Measurements from ENCODE around the gene AGPAT1. TPM values are rescaled to one million over a fixed set of nuclear protein-coding genes. Genes with fewer than 3 reads are reported as not detected.
"Not testable (repeated sequence)": the region's sequence is repeated elsewhere in the genome, so short reads cannot be mapped to it uniquely, and the experiment has no call there.

Gene AGPAT1
- total RNA-seq, 2 donors from 2014 or later: 43.0 to 53.1 TPM

- no peaks in the 10 kb centered on the region for H3K4me1 ChIP-seq (ENCODE audit: control insufficient read depth in 1 of 2, low read depth in 2 of 2)
- H3K4me3 ChIP-seq: no peak overlapping the region
- ATAC-seq (ENCODE audit: insufficient number of reproducible peaks, low FRiP score, low read depth): no peak
- TF ChIP-seq CTCF (IDR thresholded peaks at IDR 0.05): no peak
- DNase-seq (ENCODE audit: low spot score): no peak
- H3K27me3 ChIP-seq (replicated peaks; ENCODE audit: insufficient read depth): no peaks in the 10 kb centered on the region
- no peak overlapping the region for H3K27ac ChIP-seq
- H3K9me3 ChIP-seq: no peaks in the 10 kb centered on the region
- H3K36me3 ChIP-seq: no peaks in the 10 kb centered on the region
These were observed 38.2 kb upstream of the AGPAT1 start for GRCh38 chr6:32214126-32214525.

- Histone ChIP-seq H3K27me3 (replicated peaks; ENCODE audit: insufficient read depth) (no peaks in the 10 kb centered on the region), H3K4me3 (no peak overlapping the region), H3K9me3 (no peaks in the 10 kb centered on the region), H3K36me3 (no peaks in the 10 kb centered on the region), H3K4me1 (ENCODE audit: control insufficient read depth in 1 of 2, low read depth in 2 of 2) (no peaks in the 10 kb centered on the region), H3K27ac (no peak overlapping the region)
- TF ChIP-seq CTCF (IDR thresholded peaks at IDR 0.05): no peak
- no peak for DNase-seq (ENCODE audit: low spot score)
- ATAC-seq (ENCODE audit: insufficient number of reproducible peaks, low FRiP score, low read depth): no peak
These were observed 37.8 kb upstream of the AGPAT1 start for GRCh38 chr6:32213649-32214048.

GRCh38 chr6:32212076-32212760 is 36.3 kb upstream of the AGPAT1 start:
- Histone ChIP-seq H3K4me3 (no peak overlapping the region), H3K36me3 (no peaks in the 10 kb centered on the region), H3K27me3 (replicated peaks; ENCODE audit: insufficient read depth) (no peaks in the 10 kb centered on the region), H3K9me3 (no peaks in the 10 kb centered on the region), H3K4me1 (ENCODE audit: control insufficient read depth in 1 of 2, low read depth in 2 of 2) (no peaks in the 10 kb centered on the region), H3K27ac (no peak overlapping the region)
- no peak for DNase-seq (ENCODE audit: low spot score)
- no peak for ATAC-seq (ENCODE audit: insufficient number of reproducible peaks, low FRiP score, low read depth)
- TF ChIP-seq CTCF (IDR thresholded peaks at IDR 0.05): no peak

- not testable (repeated sequence) for H3K36me3 ChIP-seq
These were observed 35.5 kb upstream of the AGPAT1 start for GRCh38 chr6:32211432-32211831.

DNA sequence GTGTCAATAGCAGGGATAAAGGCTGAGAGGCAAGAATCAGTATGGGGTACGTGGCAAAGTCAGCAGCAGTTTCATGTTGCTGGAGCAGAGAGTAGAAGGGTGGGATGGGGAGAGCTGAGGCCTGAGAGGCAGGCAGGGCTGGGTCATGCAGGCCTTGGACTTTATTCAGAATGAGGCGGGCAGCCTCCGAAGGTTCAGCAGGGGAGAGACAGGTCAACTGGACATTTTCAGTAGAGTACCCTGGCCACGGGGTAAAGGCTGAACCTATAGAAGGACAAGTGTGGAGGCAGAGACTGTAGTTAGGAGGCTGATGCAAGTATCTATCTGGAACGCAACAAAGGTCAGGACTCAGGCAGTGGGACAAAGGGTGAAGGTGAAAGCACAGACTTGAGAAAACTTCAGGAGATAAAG is 34.3 kb upstream of the AGPAT1 start:
- ATAC-seq (ENCODE audit: insufficient number of reproducible peaks, low FRiP score, low read depth) (no peak), DNase-seq (ENCODE audit: low spot score) (no peak)
- Histone ChIP-seq H3K4me3 (no peak overlapping the region), H3K9me3 (no peaks in the 10 kb centered on the region), H3K27me3 (replicated peaks; ENCODE audit: insufficient read depth) (no peaks in the 10 kb centered on the region), H3K27ac (no peak overlapping the region), H3K4me1 (ENCODE audit: control insufficient read depth in 1 of 2, low read depth in 2 of 2) (no peaks in the 10 kb centered on the region), H3K36me3 (no peaks in the 10 kb centered on the region)
- TF ChIP-seq CTCF (IDR thresholded peaks at IDR 0.05): no peak

More at GRCh38 chr6:32211432-32211831, 35.5 kb upstream of the AGPAT1 start:
- H3K4me1 ChIP-seq (ENCODE audit: control insufficient read depth in 1 of 2, low read depth in 2 of 2); ATAC-seq (ENCODE audit: insufficient number of reproducible peaks, low FRiP score, low read depth); H3K9me3 ChIP-seq; DNase-seq (ENCODE audit: low spot score); H3K27me3 ChIP-seq (replicated peaks; ENCODE audit: insufficient read depth); H3K27ac ChIP-seq; H3K4me3 ChIP-seq: not testable (repeated sequence)

DNA sequence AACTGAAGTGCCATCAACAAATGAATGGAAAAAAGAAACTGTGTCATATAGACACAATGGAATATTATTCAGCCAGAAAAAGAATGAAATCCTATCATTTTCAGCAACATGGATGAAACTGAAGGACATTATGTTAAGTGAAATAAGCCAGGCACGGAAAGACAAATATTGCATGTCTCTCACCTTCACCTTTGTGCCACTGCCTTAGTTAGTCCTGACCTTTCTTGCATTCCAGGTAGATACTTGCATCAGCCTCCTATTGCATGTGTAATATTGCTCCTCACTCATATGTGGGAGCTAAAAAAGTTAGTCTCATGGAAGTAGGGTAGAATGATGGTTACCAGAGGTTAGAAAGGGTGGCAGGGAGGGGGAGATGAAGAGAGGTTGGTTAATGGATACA is 33.1 kb upstream of the AGPAT1 start:
- Histone ChIP-seq H3K9me3 (no peaks in the 10 kb centered on the region), H3K27ac (no peak overlapping the region), H3K4me1 (ENCODE audit: control insufficient read depth in 1 of 2, low read depth in 2 of 2) (no peaks in the 10 kb centered on the region), H3K4me3 (no peak overlapping the region), H3K27me3 (replicated peaks; ENCODE audit: insufficient read depth) (no peaks in the 10 kb centered on the region), H3K36me3 (no peaks in the 10 kb centered on the region)
- no peak for ATAC-seq (ENCODE audit: insufficient number of reproducible peaks, low FRiP score, low read depth)
- no peak for DNase-seq (ENCODE audit: low spot score)
- no peak for TF ChIP-seq CTCF (IDR thresholded peaks at IDR 0.05)

All from thoracic aorta (tissue), 2 donors.